Measurements from ENCODE around the gene KRT85.

The KRT85 gene

GRCh38 chr12:52324153-52324444 is 43.2 kb downstream of the KRT85 start:
- TF ChIP-seq FOXP2 (optimal IDR thresholded peaks at IDR 0.05; ENCODE audit: borderline replicate concordance, extremely low read depth, extremely low read length, insufficient read depth) (no peak), TAF1 (IDR thresholded peaks at IDR 0.05; ENCODE audit: borderline replicate concordance, insufficient read depth, low read length) (no peak), SIN3A (IDR thresholded peaks at IDR 0.05; ENCODE audit: borderline replicate concordance, insufficient read depth, low read length) (no peak), POLR2AphosphoS5 (IDR thresholded peaks at IDR 0.05; ENCODE audit: low read depth, low read length) (no peak), REST (IDR thresholded peaks at IDR 0.05; ENCODE audit: insufficient read depth in 1 of 2, low read depth in 2 of 2, low read length in 2 of 2) (no peak)

- TF ChIP-seq REST (IDR thresholded peaks at IDR 0.05; ENCODE audit: insufficient read depth in 1 of 2, low read depth in 2 of 2, low read length in 2 of 2), result no peak
Observed at GRCh38 chr12:52323416-52324152, 43.7 kb downstream of the KRT85 start.

- TF ChIP-seq TAF1 (IDR thresholded peaks at IDR 0.05; ENCODE audit: borderline replicate concordance, insufficient read depth, low read length) (no peak), POLR2AphosphoS5 (IDR thresholded peaks at IDR 0.05; ENCODE audit: low read depth, low read length) (no peak), REST (IDR thresholded peaks at IDR 0.05; ENCODE audit: insufficient read depth in 1 of 2, low read depth in 2 of 2, low read length in 2 of 2) (no peak), FOXP2 (optimal IDR thresholded peaks at IDR 0.05; ENCODE audit: borderline replicate concordance, extremely low read depth, extremely low read length, insufficient read depth) (no peak), SIN3A (IDR thresholded peaks at IDR 0.05; ENCODE audit: borderline replicate concordance, insufficient read depth, low read length) (no peak)
Observed at GRCh38 chr12:52323001-52323400, 44.3 kb downstream of the KRT85 start.

GRCh38 chr12:52322069-52322468 is 45.2 kb downstream of the KRT85 start:
- TF ChIP-seq REST (IDR thresholded peaks at IDR 0.05; ENCODE audit: insufficient read depth in 1 of 2, low read depth in 2 of 2, low read length in 2 of 2) (no peak), POLR2AphosphoS5 (IDR thresholded peaks at IDR 0.05; ENCODE audit: low read depth, low read length) (no peak), SIN3A (IDR thresholded peaks at IDR 0.05; ENCODE audit: borderline replicate concordance, insufficient read depth, low read length) (no peak), FOXP2 (optimal IDR thresholded peaks at IDR 0.05; ENCODE audit: borderline replicate concordance, extremely low read depth, extremely low read length, insufficient read depth) (no peak), TAF1 (IDR thresholded peaks at IDR 0.05; ENCODE audit: borderline replicate concordance, insufficient read depth, low read length) (no peak)

- TF ChIP-seq POLR2AphosphoS5 (IDR thresholded peaks at IDR 0.05; ENCODE audit: low read depth, low read length) (no peak), SIN3A (IDR thresholded peaks at IDR 0.05; ENCODE audit: borderline replicate concordance, insufficient read depth, low read length) (no peak), REST (IDR thresholded peaks at IDR 0.05; ENCODE audit: insufficient read depth in 1 of 2, low read depth in 2 of 2, low read length in 2 of 2) (no peak)
Observed at GRCh38 chr12:52321418-52321817, 45.9 kb downstream of the KRT85 start.
